Activated CD8-positive, alpha-beta memory T cell treated with anti-CD3 and anti-CD28 coated beads, Interleukin-2, amount 50 U/mL, for 4 hours (primary cell): Measurements from ENCODE around the gene MKRN1.
"Not testable (repeated sequence)": the region's sequence is repeated elsewhere in the genome, so short reads cannot be mapped to it uniquely, and the experiment has no call there.

Experiments used
- DNase-seq: peaks from one replicate; pipeline ENCODE4 v3.0.0-alpha.2; 2020

Gene MKRN1

GRCh38 chr7:140484951-140485499 is 5.7 kb upstream of the MKRN1 start:
- no peak for DNase-seq

- DNase-seq: no peak
Observed at GRCh38 chr7:140484479-140484878, 5.2 kb upstream of the MKRN1 start.

GRCh38 chr7:140479739-140480084 is 407 bp upstream of the MKRN1 start:
- DNase-seq: no peak

- DNase-seq: peak; percentile 45
Observed at GRCh38 chr7:140478246-140479061, 851 bp downstream of the MKRN1 start.

- no peak for DNase-seq
Observed at GRCh38 chr7:140476698-140477261, 2.5 kb downstream of the MKRN1 start.

GRCh38 chr7:140475747-140476333 is 3.5 kb downstream of the MKRN1 start:
- DNase-seq: peak; percentile 47

GRCh38 chr7:140463111-140463510 is 16.2 kb downstream of the MKRN1 start:
- no peak for DNase-seq

GRCh38 chr7:140458916-140459315 is 20.4 kb downstream of the MKRN1 start:
- DNase-seq: no peak

GRCh38 chr7:140458201-140458600 is 21.1 kb downstream of the MKRN1 start:
- no peak for DNase-seq

- DNase-seq: no peak
Observed at GRCh38 chr7:140456551-140457051, 22.7 kb downstream of the MKRN1 start.

- DNase-seq: no peak
Observed at GRCh38 chr7:140455743-140456142, 23.6 kb downstream of the MKRN1 start.

GRCh38 chr7:140454657-140455015 is 24.7 kb downstream of the MKRN1 start:
- DNase-seq: no peak

GRCh38 chr7:140453785-140454656 is 25.3 kb downstream of the MKRN1 start:
- DNase-seq: not testable (repeated sequence)

GRCh38 chr7:140453273-140453672 is 26.0 kb downstream of the MKRN1 start:
- no peak for DNase-seq

GRCh38 chr7:140451716-140452115 is 27.6 kb downstream of the MKRN1 start:
- DNase-seq: no peak

- DNase-seq: no peak
Observed at GRCh38 chr7:140448781-140449480, 30.4 kb downstream of the MKRN1 start.

GRCh38 chr7:140447841-140448240 is 31.5 kb downstream of the MKRN1 start:
- DNase-seq: no peak

- no peak for DNase-seq
Observed at GRCh38 chr7:140446467-140446866, 32.8 kb downstream of the MKRN1 start.

GRCh38 chr7:140441519-140441918 is 37.8 kb downstream of the MKRN1 start:
- DNase-seq: no peak

GRCh38 chr7:140440593-140440992 is 38.7 kb downstream of the MKRN1 start:
- no peak for DNase-seq

GRCh38 chr7:140439359-140439758 is 39.9 kb downstream of the MKRN1 start:
- DNase-seq: no peak

- no peak for DNase-seq
Observed at GRCh38 chr7:140435252-140435895, 43.9 kb downstream of the MKRN1 start.
